ENCODE measurements around the gene FIP1L1. TPM values are rescaled to one million over a fixed set of nuclear protein-coding genes. Genes with fewer than 3 reads are reported as not detected.
"Not testable (repeated sequence)": the region's sequence is repeated elsewhere in the genome, so short reads cannot be mapped to it uniquely, and the experiment has no call there.

Gene FIP1L1
- total RNA-seq, 1 experiment from 2014 or later: 39.7 TPM

DNA sequence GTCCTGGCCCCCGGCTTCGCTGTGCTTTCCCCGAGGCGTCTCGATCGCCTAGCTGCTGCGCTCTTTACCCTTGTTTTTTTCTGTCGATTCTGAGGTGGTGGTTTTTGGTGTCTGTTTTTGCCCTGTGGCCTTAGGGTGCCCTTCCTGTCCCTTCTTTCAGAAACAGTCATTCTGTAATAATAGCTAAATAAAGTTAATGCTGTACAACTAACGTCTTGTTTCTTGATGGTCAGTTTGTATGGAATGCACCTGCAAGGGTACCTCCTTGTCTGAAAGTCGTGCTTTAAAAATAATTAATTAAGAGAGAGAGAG is 686 bp downstream of the FIP1L1 start:
- DNase-seq (ENCODE audit: low read depth): no peak

DNA sequence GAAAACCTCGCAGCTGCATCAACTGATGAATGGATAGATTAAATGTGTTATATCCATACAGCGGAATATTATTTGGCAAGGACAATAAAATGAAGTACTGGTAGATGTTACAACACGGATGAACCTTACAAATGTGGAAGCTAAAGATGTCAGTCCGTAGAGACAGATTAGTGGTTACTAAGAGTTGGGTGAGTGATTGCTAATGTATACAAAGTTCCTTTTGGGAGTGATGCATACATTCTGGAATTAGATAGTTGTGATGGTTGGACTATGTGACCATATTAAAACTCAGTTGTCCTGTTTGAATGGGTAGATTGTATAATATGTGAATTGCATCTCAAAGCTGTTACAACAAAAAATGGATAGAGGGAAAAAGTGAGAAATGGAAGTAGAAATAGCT is 2.8 kb downstream of the FIP1L1 start:
- no peak for DNase-seq (ENCODE audit: low read depth)

GRCh38 chr4:53409479-53409878 is 32.0 kb downstream of the FIP1L1 start:
- not testable (repeated sequence) for DNase-seq (ENCODE audit: low read depth)

DNA sequence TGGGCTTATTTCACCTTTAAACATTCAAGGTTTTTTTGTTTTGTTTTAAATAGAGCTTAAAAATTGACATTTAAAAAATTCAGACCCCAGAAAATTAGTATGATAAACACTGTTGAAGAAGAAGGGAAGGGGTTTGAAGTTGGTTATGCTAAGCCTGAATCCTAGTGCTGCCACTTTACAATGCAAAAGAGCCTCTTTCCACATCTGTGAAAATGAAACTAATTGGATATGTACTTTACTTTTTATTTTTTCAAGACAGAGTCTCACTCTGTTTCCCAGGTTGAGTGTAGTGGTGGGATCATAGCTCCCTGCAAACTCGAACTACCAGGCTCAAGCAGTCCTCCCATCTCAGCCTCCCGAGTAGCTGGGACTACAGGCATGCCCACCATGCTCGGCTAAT is 41.8 kb downstream of the FIP1L1 start:
- DNase-seq (ENCODE audit: low read depth): no peak

DNA sequence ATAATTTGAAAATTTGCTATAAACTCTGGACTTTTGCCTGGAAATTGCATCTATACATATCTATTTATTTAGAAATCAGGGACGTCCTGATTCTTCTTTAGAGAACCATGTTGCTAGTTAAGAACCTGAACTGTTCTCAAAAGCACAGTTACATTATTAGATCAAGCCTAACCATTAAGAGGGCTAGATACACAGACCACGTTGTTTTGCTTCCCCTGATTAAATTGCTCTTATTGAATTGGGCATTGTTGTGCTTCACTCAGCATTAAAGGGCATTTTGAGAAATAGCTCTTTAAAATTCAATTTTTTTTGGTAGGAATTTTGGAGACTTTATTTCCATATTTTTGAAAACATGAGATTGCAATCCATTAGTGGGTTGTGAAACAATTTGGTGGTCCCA is 44.4 kb downstream of the FIP1L1 start:
- no peak for DNase-seq (ENCODE audit: low read depth)

GRCh38 chr4:53422367-53422766 is 44.9 kb downstream of the FIP1L1 start:
- no peak for DNase-seq (ENCODE audit: low read depth)

GRCh38 chr4:53424280-53424679 is 46.8 kb downstream of the FIP1L1 start:
- DNase-seq (ENCODE audit: low read depth): no peak

DNA sequence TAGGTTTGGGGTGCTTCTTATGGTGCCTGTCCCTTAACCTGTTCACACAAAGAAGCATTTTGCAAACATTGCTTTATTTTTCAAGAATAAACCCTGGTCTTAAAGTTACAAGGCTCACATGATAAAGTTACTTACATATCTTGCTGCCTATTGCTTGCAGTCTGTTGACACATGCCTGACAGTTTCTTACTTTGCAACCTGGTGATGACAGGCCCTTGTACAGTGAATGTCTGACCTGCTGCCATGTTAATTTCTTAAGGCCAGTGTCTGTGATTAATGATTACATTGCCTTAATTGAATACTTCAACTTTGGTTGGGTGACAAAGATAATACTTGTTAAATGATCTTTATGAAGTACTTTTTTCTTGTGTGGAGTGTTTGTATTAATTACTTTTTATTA is 49.9 kb downstream of the FIP1L1 start:
- no peak for DNase-seq (ENCODE audit: low read depth)

GRCh38 chr4:53431052-53431451 is 53.6 kb downstream of the FIP1L1 start:
- no peak for DNase-seq (ENCODE audit: low read depth)

DNA sequence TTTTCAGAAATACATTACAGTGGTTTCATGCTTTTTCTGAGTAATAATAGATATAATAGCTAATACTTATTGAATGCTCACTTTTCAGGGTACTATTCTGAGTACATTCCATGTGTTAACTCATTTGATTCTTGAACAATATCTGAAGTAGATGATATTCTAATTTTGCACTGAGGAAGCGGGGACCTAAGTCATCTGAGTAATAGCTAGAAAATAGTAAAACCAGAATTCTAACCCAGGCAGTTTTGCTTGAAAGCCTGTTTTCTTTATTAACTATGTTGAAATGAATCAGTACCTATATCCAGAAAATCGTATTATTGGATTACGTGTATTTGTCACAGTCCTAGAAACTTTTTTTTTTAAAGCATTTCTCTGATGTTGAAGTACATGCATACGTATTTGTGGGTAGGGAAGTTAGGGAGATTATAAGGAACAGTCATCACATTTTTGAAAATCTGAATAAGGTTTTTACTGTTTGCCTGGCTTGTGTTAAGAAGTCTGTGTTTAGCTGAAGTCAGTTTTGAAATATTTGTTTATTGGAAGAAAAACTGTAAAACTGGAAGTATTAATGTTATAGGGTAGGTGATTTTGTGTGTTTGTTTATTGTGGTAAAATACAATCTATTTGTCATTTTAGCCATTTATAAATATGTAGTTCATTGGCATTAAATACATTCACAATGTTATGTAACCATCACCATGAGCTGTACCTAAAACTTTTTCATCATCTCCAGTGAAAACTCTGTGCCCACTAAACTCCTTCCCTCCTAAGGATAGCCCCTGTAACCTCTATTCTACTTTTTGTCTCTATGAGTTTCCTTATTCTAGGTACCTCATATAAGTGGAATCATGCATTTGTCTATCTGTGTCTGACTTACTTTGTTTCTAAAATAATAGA is 55.3 kb downstream of the FIP1L1 start:
- DNase-seq (ENCODE audit: low read depth): no peak

- DNase-seq (ENCODE audit: low read depth): no peak
Measured at GRCh38 chr4:53436251-53436650, 58.8 kb downstream of the FIP1L1 start.

- no peak for DNase-seq (ENCODE audit: low read depth)
Measured at GRCh38 chr4:53441564-53441963, 64.1 kb downstream of the FIP1L1 start.

DNA sequence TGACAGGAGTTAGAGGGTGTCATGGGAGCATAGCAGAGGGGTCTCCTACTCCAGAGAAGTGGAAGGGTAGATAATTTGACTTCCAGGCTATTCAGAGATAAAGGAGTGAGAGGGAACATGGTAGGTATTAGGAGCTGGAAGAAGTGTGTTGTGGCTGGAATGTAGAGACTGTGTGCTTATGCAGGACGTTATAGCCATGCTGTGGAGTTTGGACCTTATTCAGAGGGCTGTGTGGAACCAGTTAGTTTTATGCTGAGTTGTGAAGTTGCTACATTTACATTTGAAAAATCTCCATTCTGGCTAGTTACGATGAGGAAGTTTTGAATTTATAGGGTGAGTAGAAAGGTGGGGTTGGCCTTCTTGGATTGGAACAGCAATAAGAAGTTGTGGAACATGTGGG is 67.5 kb downstream of the FIP1L1 start:
- DNase-seq (ENCODE audit: low read depth): no peak

DNA sequence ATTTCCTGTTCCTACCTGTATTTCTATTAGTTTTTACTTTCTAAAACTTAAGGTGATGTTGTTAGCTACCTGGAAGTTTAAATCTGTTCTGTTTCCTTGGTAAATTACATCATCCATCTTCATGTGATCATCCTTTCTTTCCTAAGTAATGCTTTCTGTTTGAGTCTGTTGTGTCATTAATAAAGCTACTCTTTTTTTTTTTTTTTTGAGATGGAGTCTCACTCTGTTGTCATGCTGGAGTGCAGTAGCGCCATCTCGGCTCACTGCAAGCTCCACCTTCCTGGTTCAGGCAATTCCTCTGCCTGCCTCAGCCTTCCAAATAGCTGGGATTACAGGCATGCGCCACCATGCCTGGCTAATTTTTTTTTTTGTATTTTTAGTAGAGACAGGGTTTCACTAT is 73.3 kb downstream of the FIP1L1 start:
- no peak for DNase-seq (ENCODE audit: low read depth)

GRCh38 chr4:53453385-53453784 is 75.9 kb downstream of the FIP1L1 start:
- no peak for DNase-seq (ENCODE audit: low read depth)

DNA sequence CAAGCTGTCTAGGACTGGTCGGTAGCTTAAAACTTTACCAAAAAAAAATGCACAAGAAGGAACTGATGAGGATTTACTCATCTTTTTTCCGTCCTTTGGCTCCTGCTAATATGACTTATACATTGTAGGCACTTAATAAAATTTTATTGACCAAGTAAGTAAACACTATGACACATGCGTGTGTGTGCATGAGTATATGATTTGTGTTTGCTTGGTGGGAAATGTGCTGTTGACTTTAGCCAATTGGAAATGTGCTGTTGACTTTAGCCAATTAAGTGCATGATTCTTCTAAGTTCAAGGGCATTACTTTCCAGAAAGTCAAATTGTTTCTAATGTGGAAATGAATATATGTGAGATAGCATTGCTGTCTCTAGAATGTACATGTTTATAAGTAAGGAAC is 78.3 kb downstream of the FIP1L1 start:
- no peak for DNase-seq (ENCODE audit: low read depth)

GRCh38 chr4:53456178-53456577 is 78.7 kb downstream of the FIP1L1 start:
- no peak for DNase-seq (ENCODE audit: low read depth)

DNA sequence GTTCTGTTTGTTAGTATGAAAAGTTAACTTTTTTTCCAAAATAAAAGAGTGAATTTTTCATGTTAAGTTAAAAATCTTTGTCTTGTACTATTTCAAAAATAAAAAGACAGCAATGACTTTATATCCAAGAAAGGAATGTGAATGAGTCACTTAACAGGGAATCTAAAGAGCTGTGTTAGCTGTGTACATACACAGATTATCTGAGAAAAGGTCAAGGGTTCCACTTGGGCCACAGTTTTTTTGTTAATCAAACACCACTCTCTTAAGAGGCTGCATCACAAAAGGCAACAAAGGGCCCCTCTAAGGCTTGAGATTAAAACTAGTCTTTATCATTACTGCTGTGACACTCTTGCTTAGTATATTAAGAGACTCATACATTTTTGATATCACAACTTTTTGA is 82.1 kb downstream of the FIP1L1 start:
- no peak for DNase-seq (ENCODE audit: low read depth)

GRCh38 chr4:53461244-53461643 is 83.8 kb downstream of the FIP1L1 start:
- no peak for DNase-seq (ENCODE audit: low read depth)

GRCh38 chr4:53463340-53463739 is 85.9 kb downstream of the FIP1L1 start:
- no peak for DNase-seq (ENCODE audit: low read depth)

GRCh38 chr4:53465281-53465680 is 87.8 kb downstream of the FIP1L1 start:
- no peak for DNase-seq (ENCODE audit: low read depth)

DNA sequence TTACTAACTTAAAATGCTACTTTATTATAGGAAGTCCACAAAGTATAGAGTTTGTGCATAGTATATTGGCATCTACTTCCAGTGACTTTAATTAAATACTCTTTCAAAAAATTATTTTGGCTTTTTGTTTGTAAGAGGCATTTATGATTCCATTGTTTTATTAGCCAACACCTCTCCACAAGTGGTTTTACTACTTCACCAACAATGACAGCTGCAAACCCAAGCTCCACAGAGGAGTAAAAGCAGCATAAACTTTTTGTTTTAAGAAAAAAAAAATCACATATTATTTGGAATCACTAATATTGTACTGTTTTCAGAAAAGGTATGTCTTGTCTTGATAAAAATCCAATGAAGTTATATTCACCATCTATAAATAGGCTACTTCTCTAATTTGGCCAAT is 88.5 kb downstream of the FIP1L1 start:
- DNase-seq (ENCODE audit: low read depth): no peak

DNA sequence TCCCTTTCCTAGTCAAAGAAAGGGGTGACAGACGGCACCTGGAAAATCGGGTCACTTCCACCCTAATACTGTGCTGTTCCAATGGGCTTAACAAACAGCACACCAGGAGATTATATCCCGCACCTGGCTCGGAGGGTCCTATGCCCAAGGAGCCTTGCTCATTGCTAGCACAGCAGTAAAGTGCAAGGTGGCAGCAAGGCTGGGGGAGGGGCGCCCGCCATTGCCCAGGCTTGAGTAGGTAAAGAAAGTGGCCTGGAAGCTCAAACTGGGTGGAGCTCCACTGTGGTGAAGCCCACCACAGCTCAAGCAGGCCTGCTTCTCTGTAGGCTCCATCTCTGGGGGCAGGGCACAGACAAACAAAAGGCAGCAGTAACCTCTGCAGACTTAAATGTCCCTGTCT is 89.1 kb downstream of the FIP1L1 start:
- DNase-seq (ENCODE audit: low read depth): not testable (repeated sequence)

Measured in Daoy (cell line).